ENCODE measurements around the gene FBLN1. TPM values are rescaled to one million over a fixed set of nuclear protein-coding genes. Genes with fewer than 3 reads are reported as not detected.

FBLN1 gene
- polyA plus RNA-seq, 1 donor from 2014 or later: 3.4 TPM

DNA sequence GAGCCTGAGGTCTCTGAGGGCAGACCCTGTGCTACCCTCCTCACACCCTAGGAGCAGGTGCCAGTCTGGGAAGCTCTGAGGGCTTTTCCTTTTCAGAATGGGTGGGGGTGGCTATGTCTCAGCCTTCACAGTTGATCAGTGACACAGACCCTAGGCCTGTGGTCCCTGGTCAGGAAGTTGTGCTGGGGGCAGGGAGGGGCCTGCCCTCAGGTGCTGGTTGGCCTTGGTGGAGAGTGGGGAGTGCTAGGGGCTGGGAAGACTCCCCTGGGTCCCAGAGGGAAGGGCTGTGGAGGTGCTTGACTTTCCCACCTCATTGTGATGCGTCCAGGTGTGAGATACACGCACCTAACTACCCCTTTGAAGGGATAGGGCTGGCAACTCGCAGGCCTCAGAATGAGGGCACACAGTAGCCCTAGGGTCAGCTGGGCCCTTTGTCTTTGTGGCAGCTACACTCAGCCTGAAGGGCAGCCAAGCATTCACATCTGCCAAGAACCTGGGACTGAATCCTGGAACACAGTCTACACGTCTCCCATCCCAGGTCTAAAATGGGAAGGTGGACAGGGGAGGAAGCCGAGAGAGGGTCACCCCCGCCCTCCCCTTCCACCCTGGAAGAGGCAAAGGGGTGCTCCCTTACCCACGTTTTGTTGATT lies 137.7 kb downstream of the FBLN1 start:
- no peak overlapping the region for H2AFZ ChIP-seq (ENCODE audit: low read depth, low read length)
- H3K9ac ChIP-seq (ENCODE audit: low read length): no peak overlapping the region
- no peak overlapping the region for H3K4me3 ChIP-seq (ENCODE audit: low read length)

DNA sequence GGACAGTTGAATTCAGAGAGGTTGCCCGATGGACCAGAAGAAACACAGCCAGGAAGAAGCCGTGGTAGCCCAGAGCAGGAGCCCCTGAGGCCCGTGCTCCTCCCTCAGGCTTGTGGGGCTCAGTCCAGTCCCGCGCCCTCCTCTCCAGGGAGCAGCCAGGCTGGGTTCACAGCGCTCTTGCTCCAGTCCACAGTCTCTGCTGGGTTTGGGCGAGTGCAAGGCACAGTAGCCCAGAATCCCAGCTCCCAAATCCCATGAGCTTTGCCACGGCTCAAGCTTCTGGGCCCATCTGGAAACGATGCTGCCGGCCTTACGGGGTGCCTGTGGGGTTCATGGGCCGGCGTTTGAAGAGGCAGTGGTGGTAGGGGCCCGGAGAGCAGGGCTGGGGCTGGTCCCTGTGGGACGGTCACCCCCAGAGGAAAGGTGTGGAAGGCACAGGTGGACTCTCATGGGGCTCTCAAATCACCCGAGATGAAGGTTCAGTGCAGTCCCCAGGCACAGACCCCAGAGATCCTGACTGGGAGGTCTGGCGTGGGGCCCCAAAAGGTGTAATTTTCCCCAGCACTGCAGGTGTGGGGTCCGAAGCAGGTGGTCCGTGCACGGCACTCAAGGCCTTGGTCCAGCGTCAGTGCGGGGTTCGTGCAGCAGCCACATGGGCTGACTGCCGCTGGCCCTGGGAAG lies 138.4 kb downstream of the FBLN1 start:
- Histone ChIP-seq H4K20me1 (ENCODE audit: insufficient read depth) (no peaks in the 10 kb centered on the region), H2AFZ (ENCODE audit: low read depth, low read length) (no peak overlapping the region), H3K79me2 (replicated peaks; ENCODE audit: insufficient read depth, low read length) (no peaks in the 10 kb centered on the region), H3K9ac (ENCODE audit: low read length) (no peak overlapping the region), H3K27ac (ENCODE audit: low read length) (no peak overlapping the region), H3F3A (ENCODE audit: insufficient read depth, low read length, poor library complexity, severe bottlenecking) (no peaks in the 10 kb centered on the region), H3K27me3 (ENCODE audit: insufficient read depth, low read depth, low read length) (no peaks in the 10 kb centered on the region), H3K4me3 (ENCODE audit: low read length) (no peak overlapping the region), H3K4me2 (ENCODE audit: low read length) (no peak overlapping the region), H3K36me3 (ENCODE audit: insufficient read depth, low read length) (no peaks in the 10 kb centered on the region), H3K9me2 (ENCODE audit: insufficient read depth, low read length) (no peaks in the 10 kb centered on the region), H3K9me3 (ENCODE audit: low read length) (no peaks in the 10 kb centered on the region)
- TF ChIP-seq RAD21 (conservative IDR thresholded peaks at IDR 0.05): no peak
- TF ChIP-seq, protein P1, sequence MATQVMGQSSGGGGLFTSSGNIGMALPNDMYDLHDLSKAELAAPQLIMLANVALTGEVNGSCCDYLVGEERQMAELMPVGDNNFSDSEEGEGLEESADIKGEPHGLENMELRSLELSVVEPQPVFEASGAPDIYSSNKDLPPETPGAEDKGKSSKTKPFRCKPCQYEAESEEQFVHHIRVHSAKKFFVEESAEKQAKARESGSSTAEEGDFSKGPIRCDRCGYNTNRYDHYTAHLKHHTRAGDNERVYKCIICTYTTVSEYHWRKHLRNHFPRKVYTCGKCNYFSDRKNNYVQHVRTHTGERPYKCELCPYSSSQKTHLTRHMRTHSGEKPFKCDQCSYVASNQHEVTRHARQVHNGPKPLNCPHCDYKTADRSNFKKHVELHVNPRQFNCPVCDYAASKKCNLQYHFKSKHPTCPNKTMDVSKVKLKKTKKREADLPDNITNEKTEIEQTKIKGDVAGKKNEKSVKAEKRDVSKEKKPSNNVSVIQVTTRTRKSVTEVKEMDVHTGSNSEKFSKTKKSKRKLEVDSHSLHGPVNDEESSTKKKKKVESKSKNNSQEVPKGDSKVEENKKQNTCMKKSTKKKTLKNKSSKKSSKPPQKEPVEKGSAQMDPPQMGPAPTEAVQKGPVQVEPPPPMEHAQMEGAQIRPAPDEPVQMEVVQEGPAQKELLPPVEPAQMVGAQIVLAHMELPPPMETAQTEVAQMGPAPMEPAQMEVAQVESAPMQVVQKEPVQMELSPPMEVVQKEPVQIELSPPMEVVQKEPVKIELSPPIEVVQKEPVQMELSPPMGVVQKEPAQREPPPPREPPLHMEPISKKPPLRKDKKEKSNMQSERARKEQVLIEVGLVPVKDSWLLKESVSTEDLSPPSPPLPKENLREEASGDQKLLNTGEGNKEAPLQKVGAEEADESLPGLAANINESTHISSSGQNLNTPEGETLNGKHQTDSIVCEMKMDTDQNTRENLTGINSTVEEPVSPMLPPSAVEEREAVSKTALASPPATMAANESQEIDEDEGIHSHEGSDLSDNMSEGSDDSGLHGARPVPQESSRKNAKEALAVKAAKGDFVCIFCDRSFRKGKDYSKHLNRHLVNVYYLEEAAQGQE (IDR thresholded peaks at IDR 0.05; ENCODE audit: borderline replicate concordance): no peak
- no peak for TF ChIP-seq SMC3 (conservative IDR thresholded peaks at IDR 0.05; ENCODE audit: poor library complexity)
- TF ChIP-seq TAF1 (IDR thresholded peaks at IDR 0.05; ENCODE audit: low read depth): no peak
- no peak for TF ChIP-seq EZH2 (IDR thresholded peaks at IDR 0.05; ENCODE audit: borderline replicate concordance, insufficient read depth, low read length, poor library complexity, severe bottlenecking)
- TF ChIP-seq POLR2AphosphoS5 (IDR thresholded peaks at IDR 0.05): no peak
- no peak for TF ChIP-seq MXI1 (conservative IDR thresholded peaks at IDR 0.05; ENCODE audit: poor library complexity, severe bottlenecking)
- TF ChIP-seq EP300 (conservative IDR thresholded peaks at IDR 0.05; ENCODE audit: poor library complexity, severe bottlenecking): no peak
- TF ChIP-seq, protein P2, sequence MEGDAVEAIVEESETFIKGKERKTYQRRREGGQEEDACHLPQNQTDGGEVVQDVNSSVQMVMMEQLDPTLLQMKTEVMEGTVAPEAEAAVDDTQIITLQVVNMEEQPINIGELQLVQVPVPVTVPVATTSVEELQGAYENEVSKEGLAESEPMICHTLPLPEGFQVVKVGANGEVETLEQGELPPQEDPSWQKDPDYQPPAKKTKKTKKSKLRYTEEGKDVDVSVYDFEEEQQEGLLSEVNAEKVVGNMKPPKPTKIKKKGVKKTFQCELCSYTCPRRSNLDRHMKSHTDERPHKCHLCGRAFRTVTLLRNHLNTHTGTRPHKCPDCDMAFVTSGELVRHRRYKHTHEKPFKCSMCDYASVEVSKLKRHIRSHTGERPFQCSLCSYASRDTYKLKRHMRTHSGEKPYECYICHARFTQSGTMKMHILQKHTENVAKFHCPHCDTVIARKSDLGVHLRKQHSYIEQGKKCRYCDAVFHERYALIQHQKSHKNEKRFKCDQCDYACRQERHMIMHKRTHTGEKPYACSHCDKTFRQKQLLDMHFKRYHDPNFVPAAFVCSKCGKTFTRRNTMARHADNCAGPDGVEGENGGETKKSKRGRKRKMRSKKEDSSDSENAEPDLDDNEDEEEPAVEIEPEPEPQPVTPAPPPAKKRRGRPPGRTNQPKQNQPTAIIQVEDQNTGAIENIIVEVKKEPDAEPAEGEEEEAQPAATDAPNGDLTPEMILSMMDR (IDR thresholded peaks at IDR 0.05; ENCODE audit: poor library complexity, severe bottlenecking): no peak

More for the DNA sequence above, 137.7 kb downstream of the FBLN1 start:
- Histone ChIP-seq H3F3A (ENCODE audit: insufficient read depth, low read length, poor library complexity, severe bottlenecking) (no peaks in the 10 kb centered on the region), H3K4me2 (ENCODE audit: low read length) (no peak overlapping the region), H4K20me1 (ENCODE audit: insufficient read depth) (no peaks in the 10 kb centered on the region), H3K9me2 (ENCODE audit: insufficient read depth, low read length) (no peaks in the 10 kb centered on the region), H3K79me2 (replicated peaks; ENCODE audit: insufficient read depth, low read length) (no peaks in the 10 kb centered on the region), H3K27ac (ENCODE audit: low read length) (no peak overlapping the region), H3K27me3 (ENCODE audit: insufficient read depth, low read depth, low read length) (no peaks in the 10 kb centered on the region), H3K36me3 (ENCODE audit: insufficient read depth, low read length) (no peaks in the 10 kb centered on the region), H3K9me3 (ENCODE audit: low read length) (no peaks in the 10 kb centered on the region)
- TF ChIP-seq TAF1 (IDR thresholded peaks at IDR 0.05; ENCODE audit: low read depth) (no peak), POLR2AphosphoS5 (IDR thresholded peaks at IDR 0.05) (no peak), RAD21 (conservative IDR thresholded peaks at IDR 0.05) (no peak), MXI1 (conservative IDR thresholded peaks at IDR 0.05; ENCODE audit: poor library complexity, severe bottlenecking) (no peak), SMC3 (conservative IDR thresholded peaks at IDR 0.05; ENCODE audit: poor library complexity) (no peak), EP300 (conservative IDR thresholded peaks at IDR 0.05; ENCODE audit: poor library complexity, severe bottlenecking) (no peak), EZH2 (IDR thresholded peaks at IDR 0.05; ENCODE audit: borderline replicate concordance, insufficient read depth, low read length, poor library complexity, severe bottlenecking) (no peak)
- TF ChIP-seq, protein P1 (IDR thresholded peaks at IDR 0.05; ENCODE audit: borderline replicate concordance): no peak
- TF ChIP-seq, protein P2 (IDR thresholded peaks at IDR 0.05; ENCODE audit: poor library complexity, severe bottlenecking): no peak

Data from neural cell (in vitro differentiated cells).